Measurements from ENCODE around the gene SAE1. TPM values are rescaled to one million over a fixed set of nuclear protein-coding genes. Genes with fewer than 3 reads are reported as not detected.
A peak's percentile ranks its signal among the peaks of the same experiment; 100 is the strongest.

SAE1 gene
- total and polyA plus RNA-seq, 11 donors, result 15.7 to 84.1 (median 49.7) TPM

DNA sequence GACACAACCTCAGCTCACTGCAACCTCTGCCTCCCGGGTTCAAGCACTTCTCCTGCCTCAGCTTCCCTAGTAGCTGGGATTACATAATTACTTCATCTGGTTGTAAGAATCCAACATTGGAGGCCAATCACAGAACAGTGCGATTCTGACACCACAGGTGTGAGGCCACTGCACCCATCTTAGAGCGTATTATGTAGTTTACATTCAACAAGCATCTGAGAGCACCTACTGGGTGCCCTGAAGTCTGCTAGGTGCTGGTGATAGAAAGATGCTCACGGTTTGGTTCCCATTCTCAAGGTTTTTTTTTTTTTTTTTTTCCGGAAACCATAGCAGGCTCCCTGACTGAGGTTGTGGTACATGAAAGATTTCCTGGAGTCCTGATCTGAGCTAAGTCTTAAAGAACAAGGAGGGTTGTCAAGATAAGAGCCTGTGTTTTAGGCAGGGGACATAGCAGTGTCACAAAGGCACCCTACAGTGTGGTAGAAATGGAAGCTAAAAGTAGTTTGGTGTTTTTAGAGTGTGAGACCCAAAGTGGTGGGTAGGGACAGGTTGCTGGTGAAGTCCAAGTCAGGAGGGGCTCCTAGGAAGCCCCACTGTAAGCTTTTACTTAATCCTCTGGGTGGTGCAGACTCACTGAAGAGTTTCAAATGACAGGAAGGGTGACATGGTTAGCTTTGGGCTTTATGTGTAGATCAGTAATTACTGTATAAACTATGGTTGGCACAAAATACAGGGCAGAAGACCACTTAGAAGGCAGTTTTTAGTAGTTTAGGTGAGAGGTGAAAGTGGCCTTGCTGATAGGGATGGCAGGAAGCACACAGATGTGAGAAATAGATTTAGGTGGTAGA is 15.2 kb downstream of the SAE1 start:
- ATAC-seq, result no peak
- Histone ChIP-seq H3K9me3 (no peaks in the 10 kb centered on the region), H3K36me3 (peaks cover 0 to 87% (median 63%) of the 10 kb centered on the region in 9 donors), H3K27me3 (no peaks in the 10 kb centered on the region), H3K4me1 (peaks cover 0 to 11% (median 3%) of the 10 kb centered on the region in 12 donors), H3K27ac (peak overlapping the region in 2 of 12 donors; percentile 23 to 73), H3K4me3 (no peak overlapping the region)
- no peak for TF ChIP-seq POLR2A (IDR thresholded peaks at IDR 0.05)
- TF ChIP-seq, protein P1, sequence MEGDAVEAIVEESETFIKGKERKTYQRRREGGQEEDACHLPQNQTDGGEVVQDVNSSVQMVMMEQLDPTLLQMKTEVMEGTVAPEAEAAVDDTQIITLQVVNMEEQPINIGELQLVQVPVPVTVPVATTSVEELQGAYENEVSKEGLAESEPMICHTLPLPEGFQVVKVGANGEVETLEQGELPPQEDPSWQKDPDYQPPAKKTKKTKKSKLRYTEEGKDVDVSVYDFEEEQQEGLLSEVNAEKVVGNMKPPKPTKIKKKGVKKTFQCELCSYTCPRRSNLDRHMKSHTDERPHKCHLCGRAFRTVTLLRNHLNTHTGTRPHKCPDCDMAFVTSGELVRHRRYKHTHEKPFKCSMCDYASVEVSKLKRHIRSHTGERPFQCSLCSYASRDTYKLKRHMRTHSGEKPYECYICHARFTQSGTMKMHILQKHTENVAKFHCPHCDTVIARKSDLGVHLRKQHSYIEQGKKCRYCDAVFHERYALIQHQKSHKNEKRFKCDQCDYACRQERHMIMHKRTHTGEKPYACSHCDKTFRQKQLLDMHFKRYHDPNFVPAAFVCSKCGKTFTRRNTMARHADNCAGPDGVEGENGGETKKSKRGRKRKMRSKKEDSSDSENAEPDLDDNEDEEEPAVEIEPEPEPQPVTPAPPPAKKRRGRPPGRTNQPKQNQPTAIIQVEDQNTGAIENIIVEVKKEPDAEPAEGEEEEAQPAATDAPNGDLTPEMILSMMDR (IDR thresholded peaks at IDR 0.05), result no peak
- WGBS, 4 donors, result 85 to 91% (median 90%) methylated on average over 5 of the region's 5 CpGs
- DNase-seq, result no peak
- intact Hi-C loops (cut with DNase I), result loop anchor here in 2 of 10 donors (5.0 kb wide), 2 partner anchors 66 to 101 kb away; no protein-coding TSS in a partner anchor

DNA sequence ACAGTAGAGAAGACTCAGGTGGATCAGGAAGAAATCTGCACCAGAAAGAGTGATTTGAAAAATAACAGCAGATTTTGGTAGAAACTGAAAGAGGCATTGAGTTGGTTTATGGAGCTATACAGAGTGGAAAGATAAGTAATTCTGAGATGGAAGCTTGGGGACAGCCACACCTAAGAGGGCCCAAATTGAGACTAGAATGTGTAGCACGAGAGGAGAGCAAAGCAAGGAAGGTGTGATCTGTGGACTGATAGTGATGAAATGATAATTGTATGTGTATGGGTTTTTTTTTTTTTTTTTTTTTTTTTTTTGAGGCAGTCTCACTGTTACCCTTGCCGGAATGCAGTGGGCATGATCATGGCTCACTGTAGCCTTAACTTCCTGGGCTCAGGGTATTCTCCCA is 16.3 kb downstream of the SAE1 start:
- Histone ChIP-seq H3K27ac (peak overlapping the region in 1 of 12 donors; percentile 23), H3K36me3 (peaks cover 0 to 92% (median 73%) of the 10 kb centered on the region in 9 donors), H3K9me3 (no peaks in the 10 kb centered on the region), H3K27me3 (no peaks in the 10 kb centered on the region), H3K4me1 (peaks cover 0 to 8% (median 3%) of the 10 kb centered on the region in 12 donors), H3K4me3 (no peak overlapping the region)
- TF ChIP-seq, protein P1 (IDR thresholded peaks at IDR 0.05), result no peak
- TF ChIP-seq POLR2A (IDR thresholded peaks at IDR 0.05), result no peak
- WGBS, 4 donors, result 93 to 95% (median 93%) methylated on average over 2 of the region's 2 CpGs
- intact Hi-C loops (cut with DNase I), result loop anchor here in 2 of 10 donors (5.0 kb wide), 2 partner anchors 65 to 100 kb away; no protein-coding TSS in a partner anchor
- ATAC-seq, result no peak
- no peak for DNase-seq

DNA sequence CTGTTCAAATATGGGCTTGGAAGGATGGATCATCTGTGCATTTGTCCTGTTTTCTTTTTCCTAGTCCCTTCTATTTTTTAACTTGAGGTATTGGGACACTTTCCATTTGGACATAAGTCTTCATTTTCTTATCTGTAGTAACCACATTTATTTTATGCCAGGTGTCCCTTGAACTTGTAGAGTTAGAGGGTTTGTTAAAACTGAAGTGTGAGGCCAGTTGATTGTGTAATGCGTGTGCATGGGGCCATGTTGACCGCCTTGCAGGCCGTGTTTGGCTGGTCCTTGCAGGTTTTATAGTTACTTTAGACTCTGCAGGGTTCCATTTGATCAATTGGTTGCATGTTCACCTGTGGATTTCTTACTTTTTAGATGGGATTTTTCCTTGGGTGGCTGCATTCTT is 21.0 kb downstream of the SAE1 start:
- intact Hi-C loops (cut with DNase I), result loop anchor here in 4 of 10 donors (2.0 to 10.0 kb wide), 3 partner anchors 53 to 93 kb away; no protein-coding TSS in a partner anchor
- WGBS, 4 donors, result 91 to 95% (median 92%) methylated on average over 3 of the region's 3 CpGs
- peaks cover 0 to 93% (median 79%) of the 10 kb centered on the region in 9 donors for H3K36me3 ChIP-seq
- DNase-seq (no peak), ATAC-seq (no peak)
- H3K4me3 ChIP-seq, result no peak overlapping the region
- no peaks in the 10 kb centered on the region for H3K9me3 ChIP-seq
- H3K27ac ChIP-seq, result peak overlapping the region in 1 of 12 donors; percentile 27
- H3K27me3 ChIP-seq, result no peaks in the 10 kb centered on the region
- peaks cover 0 to 20% (median 10%) of the 10 kb centered on the region in 12 donors for H3K4me1 ChIP-seq
- TF ChIP-seq, protein P1 (IDR thresholded peaks at IDR 0.05), result no peak
- TF ChIP-seq POLR2A (IDR thresholded peaks at IDR 0.05), result no peak

DNA sequence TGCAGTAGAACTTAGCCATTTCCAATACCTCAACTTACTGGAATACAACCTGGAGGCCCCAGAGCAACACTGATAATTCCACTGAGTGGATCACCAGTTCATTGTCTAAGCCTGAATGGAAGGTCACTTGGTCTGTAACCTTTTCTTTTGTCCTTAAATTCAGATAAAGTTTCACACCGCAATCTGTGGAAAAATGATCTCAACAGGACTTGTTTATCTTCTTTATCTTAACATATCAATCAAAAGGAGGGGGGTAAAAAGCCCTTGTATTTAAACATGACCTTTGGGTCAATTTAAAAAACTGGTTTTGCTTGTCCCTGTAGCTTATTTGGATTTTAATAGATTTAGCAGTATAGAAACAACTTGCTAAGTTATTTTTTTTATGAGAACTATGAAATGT is 21.6 kb downstream of the SAE1 start:
- H3K36me3 ChIP-seq, result peaks cover 0 to 88% (median 73%) of the 10 kb centered on the region in 9 donors
- intact Hi-C loops (cut with DNase I), result loop anchor here in 4 of 10 donors (5.0 to 10.0 kb wide), 2 partner anchors 53 to 55 kb away; no protein-coding TSS in a partner anchor
- DNase-seq, result no peak
- no peak for ATAC-seq
- H3K9me3 ChIP-seq, result no peaks in the 10 kb centered on the region
- no peaks in the 10 kb centered on the region for H3K27me3 ChIP-seq
- TF ChIP-seq, protein P1 (IDR thresholded peaks at IDR 0.05), result no peak
- TF ChIP-seq POLR2A (IDR thresholded peaks at IDR 0.05), result no peak
- 72 to 91% (median 82%) methylated on average over 1 of the region's 1 CpG for WGBS, 4 donors
- peaks cover 4 to 26% (median 16%) of the 10 kb centered on the region in 12 donors for H3K4me1 ChIP-seq
- peak overlapping the region in 2 of 12 donors; percentile 11 to 27 for H3K27ac ChIP-seq
- H3K4me3 ChIP-seq, result no peak overlapping the region

All from heart left ventricle (tissue), 16 donors.